NCI-H226 (cell line): ENCODE measurements around the gene TRAF2.

ENCODE experiments used
- DNase-seq: peaks from one replicate; pipeline ENCODE4 v3.0.0-alpha.2; 2015

The TRAF2 gene

GRCh38 chr9:136847826-136848392, 38.4 kb upstream of the TRAF2 start:
- peak; percentile 87 for DNase-seq

DNA sequence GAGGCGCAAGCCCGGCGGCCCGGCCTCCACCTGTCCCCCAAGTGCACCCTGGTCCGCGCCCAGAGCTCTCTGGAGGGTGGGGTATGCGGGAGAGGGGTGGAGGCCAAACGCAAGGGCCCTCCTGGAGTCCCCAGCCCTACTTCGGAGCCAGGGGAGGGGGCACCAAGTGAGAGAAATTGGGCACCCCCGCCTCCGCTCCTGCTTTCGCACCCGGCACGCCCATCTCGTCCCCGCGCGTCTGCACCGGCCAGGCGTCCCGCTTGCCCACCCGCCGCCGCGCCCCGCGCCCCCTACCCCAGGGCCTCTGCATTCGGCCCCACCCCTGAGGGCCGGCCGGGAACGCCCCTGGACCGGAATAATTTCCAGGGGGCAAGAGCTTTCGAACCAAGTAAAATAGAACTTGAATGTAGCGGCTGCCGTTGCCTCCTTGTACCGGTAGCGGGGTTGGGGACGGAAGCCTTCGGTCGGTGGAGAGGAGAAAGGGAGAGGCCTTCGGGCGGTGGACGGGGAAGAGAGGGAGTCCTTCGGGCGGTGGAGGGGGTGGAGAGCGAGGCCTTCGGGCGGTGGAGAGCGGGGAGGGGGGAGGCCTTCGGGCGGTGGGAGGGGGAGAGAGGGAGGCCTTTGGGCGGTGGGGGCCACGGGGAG, 37.8 kb upstream of the TRAF2 start:
- peak; percentile 15 for DNase-seq

GRCh38 chr9:136849038-136849959, 37.0 kb upstream of the TRAF2 start, which contains the start of gene PHPT1:
Gene PHPT1 (plus strand): TSS chr9:136849409. CDS start chr9:136849431, 22 bp downstream.
- peak; percentile 97 for DNase-seq

- DNase-seq: no peak
Measured at GRCh38 chr9:136849960-136850865, 36.1 kb upstream of the TRAF2 start.

DNA sequence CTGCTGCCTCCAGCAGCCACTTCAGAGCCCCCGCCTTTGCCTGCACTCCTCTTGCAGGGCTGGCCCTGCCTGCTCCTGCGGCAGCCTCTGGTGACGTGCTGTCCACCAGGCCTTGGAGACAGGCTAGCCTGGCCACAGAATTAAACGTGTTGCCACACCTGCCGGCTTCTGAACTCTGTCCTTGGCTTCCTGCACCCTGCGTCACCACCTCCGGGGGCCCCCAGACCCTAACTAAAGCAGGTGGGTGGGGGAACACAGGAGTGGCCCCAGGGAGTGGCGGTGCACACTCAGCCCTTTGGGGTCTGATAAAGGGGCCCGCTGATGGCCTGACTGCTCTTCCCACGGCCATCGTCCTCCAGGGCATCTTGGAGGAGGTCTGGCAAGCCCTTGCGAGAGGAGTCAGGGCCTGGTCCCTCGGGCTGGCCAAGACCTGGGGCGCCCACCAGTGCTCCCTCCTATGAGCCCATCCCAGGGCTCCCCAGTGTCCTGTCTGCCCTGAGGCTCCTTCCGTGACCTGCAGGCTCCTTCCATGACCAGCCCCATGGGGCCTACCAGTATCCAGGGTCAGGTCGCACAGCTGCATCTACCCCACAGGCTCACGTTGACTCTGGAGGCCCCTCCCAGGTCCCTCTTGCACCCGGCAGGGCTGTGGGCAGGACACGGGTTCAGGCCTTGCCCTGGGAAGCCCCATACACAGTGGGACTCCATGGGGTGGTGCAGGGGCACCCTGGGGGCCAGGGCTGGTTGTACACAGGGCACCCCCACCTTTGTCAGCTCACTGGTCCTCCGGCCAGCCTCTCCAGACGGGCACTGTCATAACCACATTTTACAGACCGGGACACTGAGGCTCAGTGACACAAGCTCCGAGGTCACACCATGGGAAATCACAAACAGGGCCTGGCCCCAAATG, 35.2 kb upstream of the TRAF2 start:
- no peak for DNase-seq

GRCh38 chr9:136851941-136852663, 34.2 kb upstream of the TRAF2 start, which contains the start of gene MAMDC4:
Gene MAMDC4 (plus strand): TSS chr9:136852346. CDS start chr9:136852417, 71 bp downstream.
- no peak for DNase-seq

- no peak for DNase-seq
Measured at GRCh38 chr9:136852664-136853595, 33.4 kb upstream of the TRAF2 start.

- no peak for DNase-seq
Measured at GRCh38 chr9:136853596-136854112, 32.7 kb upstream of the TRAF2 start.

GRCh38 chr9:136854113-136854841, 32.0 kb upstream of the TRAF2 start:
- DNase-seq: no peak

DNA sequence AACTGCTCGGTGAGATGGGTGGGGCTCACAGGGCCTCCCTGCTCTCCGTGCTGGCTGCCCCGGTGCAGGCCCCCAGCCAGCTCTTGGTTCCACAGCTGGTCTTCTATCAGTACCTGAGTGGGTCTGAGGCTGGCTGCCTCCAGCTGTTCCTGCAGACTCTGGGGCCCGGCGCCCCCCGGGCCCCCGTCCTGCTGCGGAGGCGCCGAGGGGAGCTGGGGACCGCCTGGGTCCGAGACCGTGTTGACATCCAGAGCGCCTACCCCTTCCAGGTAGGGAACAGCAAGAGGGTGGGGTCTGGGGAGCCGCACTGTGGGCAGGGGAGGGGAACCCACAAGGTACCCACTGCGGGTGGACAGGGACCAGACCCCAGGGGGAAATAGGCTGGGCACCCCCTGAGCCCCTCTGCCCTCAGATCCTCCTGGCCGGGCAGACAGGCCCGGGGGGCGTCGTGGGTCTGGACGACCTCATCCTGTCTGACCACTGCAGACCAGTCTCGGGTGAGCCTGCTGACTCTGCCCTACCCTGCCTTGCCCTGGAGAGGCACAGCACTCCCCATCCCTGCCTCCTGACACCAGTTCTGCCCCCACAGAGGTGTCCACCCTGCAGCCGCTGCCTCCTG, 31.4 kb upstream of the TRAF2 start:
- DNase-seq: no peak

GRCh38 chr9:136855461-136856078, 30.7 kb upstream of the TRAF2 start:
- DNase-seq: no peak

GRCh38 chr9:136856079-136856476, 30.2 kb upstream of the TRAF2 start:
- DNase-seq: no peak

DNA sequence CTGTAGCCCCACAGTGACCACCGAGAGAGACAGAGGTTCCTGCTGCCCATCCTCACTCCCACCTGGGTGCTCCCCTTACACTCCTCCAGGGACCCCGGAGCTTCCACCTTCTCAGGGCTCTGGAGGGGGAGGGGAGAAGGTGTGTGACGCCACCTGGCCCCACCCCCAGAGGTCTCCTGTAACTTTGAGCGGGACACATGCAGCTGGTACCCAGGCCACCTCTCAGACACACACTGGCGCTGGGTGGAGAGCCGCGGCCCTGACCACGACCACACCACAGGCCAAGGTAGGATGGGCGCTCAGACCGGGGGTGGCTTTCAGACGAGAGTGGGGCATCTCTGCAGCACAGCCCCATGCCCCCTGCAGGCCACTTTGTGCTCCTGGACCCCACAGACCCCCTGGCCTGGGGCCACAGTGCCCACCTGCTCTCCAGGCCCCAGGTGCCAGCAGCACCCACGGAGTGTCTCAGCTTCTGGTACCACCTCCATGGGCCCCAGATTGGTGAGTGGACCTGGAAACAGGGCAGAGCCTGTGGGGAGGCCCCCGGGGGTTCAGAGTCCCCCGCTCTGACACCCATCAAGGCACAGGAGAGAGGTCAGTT, 29.7 kb upstream of the TRAF2 start:
- no peak for DNase-seq

DNA sequence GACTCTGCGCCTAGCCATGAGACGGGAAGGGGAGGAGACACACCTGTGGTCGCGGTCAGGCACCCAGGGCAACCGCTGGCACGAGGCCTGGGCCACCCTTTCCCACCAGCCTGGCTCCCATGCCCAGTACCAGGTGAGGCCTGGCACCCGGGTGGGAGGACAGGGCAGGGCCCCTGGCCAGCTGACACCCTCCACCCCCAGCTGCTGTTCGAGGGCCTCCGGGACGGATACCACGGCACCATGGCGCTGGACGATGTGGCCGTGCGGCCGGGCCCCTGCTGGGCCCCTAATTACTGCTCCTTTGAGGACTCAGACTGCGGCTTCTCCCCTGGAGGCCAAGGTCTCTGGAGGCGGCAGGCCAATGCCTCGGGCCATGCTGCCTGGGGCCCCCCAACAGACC, 29.1 kb upstream of the TRAF2 start:
- no peak for DNase-seq

GRCh38 chr9:136857581-136858412, 28.5 kb upstream of the TRAF2 start:
- DNase-seq: no peak

GRCh38 chr9:136858452-136858843, 27.9 kb upstream of the TRAF2 start:
- DNase-seq: no peak
